Fibroblast of mammary gland (primary cell): ENCODE data around the gene MYBL2.
A peak's percentile ranks its signal among the peaks of the same experiment; 100 is the strongest.

Experiments used
- DNase-seq: peaks from one replicate; pipeline ENCODE4 v3.0.0-alpha.2; 2010; ENCODE audit warnings: low read depth
- H3K4me3 ChIP-seq: 2 replicates; pipeline ENCODE4 v1.5.1; 2011; ENCODE audit warnings: low read depth, mild to moderate bottlenecking, low read length, moderate library complexity; ENCODE audit not compliant: control insufficient read depth
- TF ChIP-seq, protein P1 (sequence below): conservative IDR thresholded peaks from 2 replicates; pipeline ENCODE4 v1.5.1; 2011; ENCODE audit warnings: low read depth, low read length, inconsistent platforms; ENCODE audit not compliant: control insufficient read depth, insufficient read depth

Gene MYBL2

DNA sequence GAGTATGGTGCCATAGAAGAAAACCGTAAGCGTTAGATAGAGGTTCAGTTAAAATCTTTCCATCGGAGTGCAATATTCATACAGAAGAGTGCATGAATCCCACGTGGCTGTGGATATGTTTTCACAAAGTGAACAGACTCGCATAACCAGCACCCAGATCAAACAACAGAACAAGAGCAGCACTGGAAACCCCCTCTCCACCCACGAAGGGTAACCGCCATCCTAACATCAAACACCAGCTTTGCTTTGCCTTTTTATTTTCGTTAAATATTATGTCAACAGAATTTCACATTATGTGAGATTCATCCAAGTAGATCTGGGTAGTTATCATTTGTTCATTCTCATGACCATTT lies 55.2 kb downstream of the MYBL2 start:
- H3K4me3 ChIP-seq = no peak overlapping the region
- TF ChIP-seq, protein P1, sequence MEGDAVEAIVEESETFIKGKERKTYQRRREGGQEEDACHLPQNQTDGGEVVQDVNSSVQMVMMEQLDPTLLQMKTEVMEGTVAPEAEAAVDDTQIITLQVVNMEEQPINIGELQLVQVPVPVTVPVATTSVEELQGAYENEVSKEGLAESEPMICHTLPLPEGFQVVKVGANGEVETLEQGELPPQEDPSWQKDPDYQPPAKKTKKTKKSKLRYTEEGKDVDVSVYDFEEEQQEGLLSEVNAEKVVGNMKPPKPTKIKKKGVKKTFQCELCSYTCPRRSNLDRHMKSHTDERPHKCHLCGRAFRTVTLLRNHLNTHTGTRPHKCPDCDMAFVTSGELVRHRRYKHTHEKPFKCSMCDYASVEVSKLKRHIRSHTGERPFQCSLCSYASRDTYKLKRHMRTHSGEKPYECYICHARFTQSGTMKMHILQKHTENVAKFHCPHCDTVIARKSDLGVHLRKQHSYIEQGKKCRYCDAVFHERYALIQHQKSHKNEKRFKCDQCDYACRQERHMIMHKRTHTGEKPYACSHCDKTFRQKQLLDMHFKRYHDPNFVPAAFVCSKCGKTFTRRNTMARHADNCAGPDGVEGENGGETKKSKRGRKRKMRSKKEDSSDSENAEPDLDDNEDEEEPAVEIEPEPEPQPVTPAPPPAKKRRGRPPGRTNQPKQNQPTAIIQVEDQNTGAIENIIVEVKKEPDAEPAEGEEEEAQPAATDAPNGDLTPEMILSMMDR = no peak
- no peak for DNase-seq

DNA sequence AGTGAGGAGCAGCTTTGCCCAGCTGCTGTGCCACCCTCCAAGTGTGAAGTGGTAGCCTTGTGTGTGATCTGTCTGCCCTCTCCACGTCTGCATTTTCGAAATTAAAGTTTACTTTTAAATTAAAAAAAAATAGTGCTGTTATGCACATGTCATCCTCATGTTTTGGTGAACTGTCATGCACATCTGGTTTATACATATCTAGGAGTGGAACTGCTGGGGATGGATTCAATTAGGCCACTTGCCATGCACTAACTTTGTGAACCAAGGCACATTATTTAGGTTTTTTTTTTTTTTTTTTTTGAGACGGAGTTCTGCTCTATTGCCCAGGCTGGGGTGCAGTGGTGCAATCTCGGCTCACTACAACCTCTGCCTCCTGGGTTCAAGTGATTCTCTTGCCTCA lies 56.3 kb downstream of the MYBL2 start:
- no peak overlapping the region for H3K4me3 ChIP-seq
- TF ChIP-seq, protein P1 = no peak
- DNase-seq = peak; percentile 42

DNA sequence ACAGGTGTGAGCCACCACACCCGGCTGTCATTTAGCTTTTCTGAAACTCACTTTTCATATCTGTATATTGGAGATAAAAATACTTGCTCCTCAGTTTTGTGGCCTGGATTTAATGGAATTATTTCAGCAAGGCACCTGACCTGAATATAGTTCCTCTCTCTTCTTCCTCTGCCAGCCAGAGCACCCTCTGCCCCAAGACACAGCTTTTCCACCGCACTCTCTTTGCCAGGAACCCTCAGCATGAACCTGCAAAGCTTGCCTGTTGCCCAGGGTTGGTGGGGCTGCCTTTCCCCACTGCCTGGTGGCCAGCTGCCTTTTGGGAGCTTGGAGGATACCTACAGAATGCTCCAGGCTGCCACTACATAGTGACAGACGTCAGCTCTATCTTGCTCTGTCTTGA lies 56.8 kb downstream of the MYBL2 start:
- no peak overlapping the region for H3K4me3 ChIP-seq
- no peak for DNase-seq
- TF ChIP-seq, protein P1 = no peak

DNA sequence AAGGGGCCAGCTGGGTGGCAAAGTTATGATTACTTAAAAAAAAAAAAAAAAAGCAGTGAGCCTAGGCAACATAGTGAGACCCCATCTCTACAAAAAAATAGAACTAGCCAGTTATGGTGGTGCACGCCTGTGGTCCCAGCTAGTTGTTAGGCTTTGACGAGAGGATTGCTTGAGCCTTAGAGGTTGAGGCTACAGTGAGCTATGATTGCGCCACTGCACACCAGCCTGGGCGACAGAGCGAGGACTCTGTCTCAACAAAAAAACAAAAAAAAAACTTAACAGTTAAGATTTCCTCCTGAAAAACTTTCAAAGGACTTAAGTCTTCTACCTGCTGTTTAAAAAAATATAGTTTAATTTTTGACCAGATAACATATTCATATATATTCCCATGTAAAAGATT lies 57.5 kb downstream of the MYBL2 start:
- no peak overlapping the region for H3K4me3 ChIP-seq
- TF ChIP-seq, protein P1 = no peak
- no peak for DNase-seq

DNA sequence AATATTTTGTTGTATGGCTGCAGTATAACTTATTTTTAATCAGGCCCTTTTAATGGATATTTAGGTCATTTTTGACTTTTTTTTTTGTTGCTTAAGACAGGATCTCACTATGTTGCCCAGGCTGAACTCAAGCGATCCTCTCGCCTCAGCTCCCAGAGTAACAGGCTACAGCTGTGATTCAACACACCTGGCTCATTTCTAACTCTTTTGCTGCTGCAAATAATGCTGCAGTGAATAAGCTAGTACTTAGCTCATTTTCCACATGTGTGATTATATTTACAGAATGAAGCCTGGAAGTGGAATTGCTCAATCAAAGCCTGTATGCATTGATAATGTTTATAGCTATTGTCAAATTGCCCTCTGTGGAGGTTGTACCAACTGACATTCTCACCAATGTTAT lies 58.8 kb downstream of the MYBL2 start:
- TF ChIP-seq, protein P1 = no peak
- no peak for DNase-seq
- H3K4me3 ChIP-seq = no peak overlapping the region

DNA sequence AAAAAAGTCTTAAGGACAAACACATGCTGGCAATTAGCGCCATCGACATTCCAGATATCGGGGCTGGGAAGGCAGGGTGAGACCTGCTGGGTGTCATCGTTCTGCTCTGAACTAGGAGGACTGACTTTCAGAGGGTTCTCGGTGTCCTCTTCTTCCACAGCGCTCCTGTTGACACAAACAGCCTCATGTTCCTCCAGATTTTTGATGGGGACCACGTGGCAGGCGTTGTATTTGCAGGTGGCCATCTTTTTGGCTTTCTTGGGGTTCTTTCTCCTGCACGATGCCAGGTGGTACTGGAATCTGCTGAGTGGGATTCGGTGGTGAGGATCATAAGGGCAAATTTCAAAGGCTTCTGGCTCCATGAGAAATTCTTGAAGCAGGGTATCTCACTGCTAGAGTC lies 59.4 kb downstream of the MYBL2 start:
- TF ChIP-seq, protein P1 = no peak
- H3K4me3 ChIP-seq = no peak overlapping the region
- DNase-seq = no peak

DNA sequence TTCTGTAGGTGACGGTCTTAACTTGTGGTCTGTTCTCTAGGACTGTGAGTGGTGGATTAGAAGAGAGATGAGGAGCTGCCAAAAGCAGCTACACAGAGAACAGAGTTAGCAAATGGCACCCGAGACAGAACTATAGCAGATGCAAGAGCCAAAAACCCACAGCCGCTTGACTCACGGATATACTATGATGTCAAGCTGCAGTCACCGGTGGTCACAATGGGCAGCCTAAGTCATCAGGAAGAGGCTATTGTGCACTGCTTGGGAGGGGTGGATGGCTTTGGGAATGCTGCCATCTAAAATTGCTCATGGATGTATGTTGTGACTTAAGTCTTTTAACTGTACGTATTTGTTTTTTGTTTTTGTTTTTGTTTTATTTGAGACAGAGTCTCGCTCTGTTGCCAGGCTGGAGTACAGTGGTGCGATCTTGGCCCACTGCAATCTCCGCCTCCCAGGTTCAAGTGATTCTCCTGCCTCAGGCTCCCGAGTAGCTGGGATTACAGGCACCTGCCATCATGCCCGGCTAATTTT lies 60.0 kb downstream of the MYBL2 start, which contains the start of gene GTSF1L:
GTSF1L (minus strand) TSS at position 192 of the 528 bp plus-strand sequence. CDS start 308 bp downstream, outside the sequence.
- DNase-seq = peak; percentile 61
- no peak within 1 kb of the TSS for H3K4me3 ChIP-seq

More for the DNA sequence above, 60.0 kb downstream of the MYBL2 start, which contains the start of gene GTSF1L:
- TF ChIP-seq, protein P1 = no peak
